Osteocyte (in vitro differentiated cells): ENCODE data around the gene ANKRD27. TPM values are rescaled to one million over a fixed set of nuclear protein-coding genes. Genes with fewer than 3 reads are reported as not detected.

Source experiments
- DNase-seq: peaks from one replicate; pipeline ENCODE4 v3.0.0; 2021; ENCODE audit warnings: mixed read lengths; ENCODE audit not compliant: unreplicated experiment; ENCODE audit errors: extremely low spot score
- H3K27ac Mint-ChIP-seq: one replicate; pipeline ENCODE4 v1.8.0; 2021; ENCODE audit warnings: mild to moderate bottlenecking, mixed read lengths; ENCODE audit not compliant: unreplicated experiment
- H3K27me3 Mint-ChIP-seq: one replicate; pipeline ENCODE4 v1.8.0; 2021; ENCODE audit warnings: mixed read lengths; ENCODE audit not compliant: unreplicated experiment
- H3K36me3 Mint-ChIP-seq: one replicate; pipeline ENCODE4 v1.8.0; 2021; ENCODE audit warnings: mixed read lengths; ENCODE audit not compliant: unreplicated experiment
- H3K4me1 Mint-ChIP-seq: one replicate; pipeline ENCODE4 v1.8.0; 2021; ENCODE audit warnings: mixed read lengths; ENCODE audit not compliant: unreplicated experiment
- H3K4me3 Mint-ChIP-seq: one replicate; pipeline ENCODE4 v1.8.0; 2021; ENCODE audit warnings: mild to moderate bottlenecking, moderate library complexity, mixed read lengths; ENCODE audit not compliant: unreplicated experiment
- H3K9me3 Mint-ChIP-seq: one replicate; pipeline ENCODE4 v1.8.0; 2021; ENCODE audit warnings: mixed read lengths; ENCODE audit not compliant: unreplicated experiment
- total RNA-seq: library from RNA; stranded (reverse); gene quantifications from 2 replicates; pipeline ENCODE4 v1.2.1, GENCODE V29; 2021
- TF ChIP-seq, protein P1 (sequence below): fragments of 200-600 bp; sonication (generic); IDR thresholded peaks from 2 replicates; pipeline ENCODE4 v1.5.0; 2021; ENCODE audit warnings: antibody characterized with exemption, mild to moderate bottlenecking, moderate library complexity

Gene ANKRD27
- total RNA-seq, 1 donor from 2014 or later, result 24.1 TPM

DNA sequence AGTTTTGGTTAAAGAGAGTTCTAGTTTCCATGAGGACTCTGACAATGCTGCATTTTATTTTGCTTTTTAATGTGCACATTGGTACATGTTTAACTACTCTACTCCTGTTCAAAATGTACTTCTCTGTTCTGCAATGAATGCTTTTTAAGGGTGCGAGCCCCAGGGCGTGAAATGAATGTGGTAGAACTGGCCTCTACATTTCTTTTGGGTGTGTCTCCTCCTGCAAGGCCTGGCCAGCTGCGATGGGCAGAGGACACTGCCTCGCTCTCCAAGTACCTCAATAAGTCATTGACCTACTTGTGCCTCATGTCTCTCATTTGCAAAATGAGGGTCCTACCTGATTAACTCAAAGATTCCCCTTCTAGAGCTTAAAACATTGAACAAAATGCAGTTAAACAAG, 7.3 kb upstream of the ANKRD27 start:
- no peak for DNase-seq
- H3K4me1 Mint-ChIP-seq, result peaks cover 2% of the 10 kb centered on the region
- H3K27ac Mint-ChIP-seq, result no peak overlapping the region
- TF ChIP-seq, protein P1, sequence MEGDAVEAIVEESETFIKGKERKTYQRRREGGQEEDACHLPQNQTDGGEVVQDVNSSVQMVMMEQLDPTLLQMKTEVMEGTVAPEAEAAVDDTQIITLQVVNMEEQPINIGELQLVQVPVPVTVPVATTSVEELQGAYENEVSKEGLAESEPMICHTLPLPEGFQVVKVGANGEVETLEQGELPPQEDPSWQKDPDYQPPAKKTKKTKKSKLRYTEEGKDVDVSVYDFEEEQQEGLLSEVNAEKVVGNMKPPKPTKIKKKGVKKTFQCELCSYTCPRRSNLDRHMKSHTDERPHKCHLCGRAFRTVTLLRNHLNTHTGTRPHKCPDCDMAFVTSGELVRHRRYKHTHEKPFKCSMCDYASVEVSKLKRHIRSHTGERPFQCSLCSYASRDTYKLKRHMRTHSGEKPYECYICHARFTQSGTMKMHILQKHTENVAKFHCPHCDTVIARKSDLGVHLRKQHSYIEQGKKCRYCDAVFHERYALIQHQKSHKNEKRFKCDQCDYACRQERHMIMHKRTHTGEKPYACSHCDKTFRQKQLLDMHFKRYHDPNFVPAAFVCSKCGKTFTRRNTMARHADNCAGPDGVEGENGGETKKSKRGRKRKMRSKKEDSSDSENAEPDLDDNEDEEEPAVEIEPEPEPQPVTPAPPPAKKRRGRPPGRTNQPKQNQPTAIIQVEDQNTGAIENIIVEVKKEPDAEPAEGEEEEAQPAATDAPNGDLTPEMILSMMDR, result no peak
- no peak overlapping the region for H3K4me3 Mint-ChIP-seq
- no peaks in the 10 kb centered on the region for H3K9me3 Mint-ChIP-seq
- H3K36me3 Mint-ChIP-seq, result no peaks in the 10 kb centered on the region
- peaks cover 18% of the 10 kb centered on the region for H3K27me3 Mint-ChIP-seq

DNA sequence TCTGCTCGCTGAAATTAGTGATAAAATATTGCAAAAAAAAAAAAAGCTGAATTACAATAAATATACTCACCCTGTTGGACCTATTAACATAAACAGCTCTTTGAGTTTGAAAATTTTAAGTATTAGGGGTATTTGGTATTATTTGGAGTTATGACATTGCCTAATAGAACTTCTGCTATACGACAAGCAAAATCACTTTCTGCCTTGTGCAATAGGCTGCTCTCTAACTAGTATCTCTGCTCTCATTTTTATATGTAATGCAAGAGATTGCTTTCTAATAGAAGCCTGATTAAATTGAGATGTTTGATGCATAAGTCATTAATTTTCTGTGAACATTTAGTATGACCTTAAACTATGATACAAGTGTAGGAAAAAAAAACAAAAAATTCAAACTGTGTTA, 6.0 kb upstream of the ANKRD27 start:
- Mint-ChIP-seq H3K27me3 (peaks cover 23% of the 10 kb centered on the region), H3K9me3 (no peaks in the 10 kb centered on the region), H3K36me3 (no peaks in the 10 kb centered on the region), H3K4me1 (peaks cover 5% of the 10 kb centered on the region), H3K27ac (no peak overlapping the region), H3K4me3 (no peak overlapping the region)
- TF ChIP-seq, protein P1, result no peak
- no peak for DNase-seq

DNA sequence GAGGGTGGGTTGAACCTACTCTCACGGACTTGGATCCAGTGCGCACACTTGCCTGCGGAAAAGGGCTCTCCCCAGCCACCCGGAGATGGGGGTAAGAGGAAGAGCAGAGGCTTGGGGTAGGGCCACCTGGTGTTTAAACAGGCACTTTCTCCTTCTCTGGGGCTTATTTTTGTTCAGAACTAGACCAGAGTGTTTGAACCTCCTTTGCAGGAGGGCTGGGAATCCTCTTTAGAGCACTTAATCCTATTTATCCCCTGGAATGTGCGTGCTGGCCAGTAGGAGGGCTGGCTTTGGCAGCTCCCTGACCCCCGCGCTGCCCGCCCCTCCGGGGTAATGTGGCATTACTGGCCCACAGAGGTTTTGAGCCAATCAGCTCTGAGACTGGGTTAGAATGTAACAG, 2.7 kb upstream of the ANKRD27 start:
- no peak for DNase-seq
- no peaks in the 10 kb centered on the region for H3K36me3 Mint-ChIP-seq
- H3K4me3 Mint-ChIP-seq, result no peak overlapping the region
- TF ChIP-seq, protein P1, result no peak
- H3K4me1 Mint-ChIP-seq, result peaks cover 17% of the 10 kb centered on the region
- no peaks in the 10 kb centered on the region for H3K9me3 Mint-ChIP-seq
- no peak overlapping the region for H3K27ac Mint-ChIP-seq
- H3K27me3 Mint-ChIP-seq, result peaks cover 23% of the 10 kb centered on the region

DNA sequence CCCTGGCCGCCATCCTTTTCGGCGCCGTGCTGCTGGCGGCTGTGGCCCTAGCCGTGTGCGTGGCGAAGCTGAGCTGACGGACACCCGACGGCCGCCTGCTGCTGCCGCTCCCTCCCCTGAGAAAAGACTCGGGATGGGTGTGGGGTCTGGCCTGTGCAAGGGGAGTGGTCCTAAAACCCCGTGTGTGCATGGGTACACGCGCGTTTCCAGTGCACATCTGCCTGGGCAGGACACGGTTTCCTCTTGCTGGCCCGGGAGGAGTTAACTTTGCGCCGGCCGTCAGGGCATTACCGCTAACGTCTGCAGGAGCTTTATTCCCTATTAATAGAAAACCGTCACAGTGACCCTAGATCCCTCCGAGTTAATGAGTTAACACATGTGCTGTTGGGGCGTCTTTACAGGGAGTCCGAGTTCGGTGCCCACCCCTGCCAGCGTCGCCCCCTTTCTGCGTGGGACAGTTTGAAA, 1.9 kb upstream of the ANKRD27 start:
- Mint-ChIP-seq H3K9me3 (no peaks in the 10 kb centered on the region), H3K36me3 (no peaks in the 10 kb centered on the region), H3K4me3 (peak overlapping the region; percentile 10), H3K4me1 (peaks cover 18% of the 10 kb centered on the region), H3K27me3 (peaks cover 21% of the 10 kb centered on the region), H3K27ac (no peak overlapping the region)
- no peak for DNase-seq
- TF ChIP-seq, protein P1, result no peak

DNA sequence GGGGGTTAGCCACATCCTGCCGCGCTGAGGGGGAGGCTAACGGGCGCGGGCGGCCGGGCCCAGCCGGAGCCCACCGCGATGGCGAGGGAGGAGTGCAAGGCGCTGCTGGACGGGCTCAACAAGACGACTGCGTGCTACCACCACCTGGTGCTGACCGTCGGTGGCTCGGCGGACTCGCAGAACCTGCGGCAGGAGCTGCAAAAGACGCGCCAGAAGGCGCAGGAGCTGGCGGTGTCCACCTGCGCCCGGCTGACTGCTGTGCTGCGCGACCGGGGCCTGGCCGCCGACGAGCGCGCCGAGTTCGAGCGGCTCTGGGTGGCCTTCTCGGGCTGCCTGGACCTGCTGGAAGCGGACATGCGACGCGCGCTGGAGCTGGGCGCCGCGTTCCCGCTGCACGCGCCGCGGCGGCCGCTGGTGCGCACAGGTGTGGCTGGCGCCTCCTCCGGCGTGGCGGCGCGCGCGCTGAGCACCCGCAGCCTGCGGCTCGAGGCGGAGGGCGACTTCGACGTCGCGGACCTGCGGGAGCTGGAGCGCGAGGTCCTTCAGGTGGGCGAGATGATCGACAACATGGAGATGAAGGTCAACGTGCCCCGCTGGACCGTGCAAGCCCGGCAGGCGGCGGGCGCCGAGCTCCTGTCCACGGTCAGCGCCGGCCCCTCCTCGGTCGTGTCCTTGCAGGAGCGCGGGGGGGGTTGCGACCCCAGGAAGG, 1.4 kb upstream of the ANKRD27 start:
- DNase-seq, result no peak
- Mint-ChIP-seq H3K36me3 (no peaks in the 10 kb centered on the region), H3K9me3 (no peaks in the 10 kb centered on the region), H3K27me3 (peaks cover 21% of the 10 kb centered on the region), H3K4me3 (peak overlapping the region; percentile 75), H3K27ac (no peak overlapping the region), H3K4me1 (peaks cover 24% of the 10 kb centered on the region)
- TF ChIP-seq, protein P1, result no peak
